NCI-H1694 treated with DMSO at 0.1 percent for 48 hours (cell line): ENCODE data around the gene BRME1.
"Not testable (repeated sequence)": the region's sequence is repeated elsewhere in the genome, so short reads cannot be mapped to it uniquely, and the experiment has no call there.

Source experiments
- DNase-seq: peaks from one replicate; lab custom pipeline; 2025; lab: John Stamatoyannopoulos, UW

Gene BRME1

DNA sequence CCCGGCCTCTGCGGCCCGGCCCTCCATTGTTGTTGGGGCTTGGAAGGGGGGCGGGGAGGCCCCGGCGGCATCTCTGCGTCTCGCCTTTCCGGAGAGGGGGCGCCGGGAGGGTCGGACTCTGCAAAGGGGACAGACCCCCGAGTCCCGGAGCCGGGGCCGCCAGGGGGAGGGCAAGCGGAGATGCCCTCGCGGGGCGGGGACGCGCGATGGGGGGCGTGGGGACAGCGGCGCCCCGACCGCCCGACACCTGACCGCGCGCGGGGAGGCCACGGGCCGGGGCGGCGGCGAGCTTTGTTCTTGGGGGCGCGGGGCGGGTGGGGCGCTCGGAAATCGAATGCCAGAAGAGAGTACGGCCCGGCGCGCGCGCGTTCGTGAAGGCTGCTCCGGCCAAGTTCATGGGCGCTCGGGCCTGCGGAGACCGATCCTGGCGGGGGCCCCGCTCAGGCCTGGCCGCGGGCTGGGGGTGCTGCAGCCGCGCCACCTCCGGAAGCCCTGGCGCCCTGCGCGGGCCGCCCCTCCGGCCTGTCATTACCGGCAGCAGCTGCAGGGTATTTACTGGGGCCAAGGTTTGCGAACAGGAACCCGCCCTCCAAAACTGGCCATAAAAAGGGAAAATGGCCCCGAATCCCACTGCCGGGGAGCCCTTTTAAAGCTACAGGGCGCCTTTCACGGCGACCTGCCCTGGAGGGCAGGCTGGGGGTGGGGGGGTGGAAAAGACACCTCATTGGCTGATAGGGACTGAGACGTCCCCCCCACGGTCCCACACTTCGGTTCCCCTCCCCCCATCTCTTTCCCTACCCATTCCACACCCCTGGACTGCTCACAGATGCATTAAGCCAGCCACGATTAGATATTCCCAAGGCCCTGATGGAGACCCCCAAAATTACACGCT, 40.1 kb downstream of the BRME1 start:
- no peak for DNase-seq

DNA sequence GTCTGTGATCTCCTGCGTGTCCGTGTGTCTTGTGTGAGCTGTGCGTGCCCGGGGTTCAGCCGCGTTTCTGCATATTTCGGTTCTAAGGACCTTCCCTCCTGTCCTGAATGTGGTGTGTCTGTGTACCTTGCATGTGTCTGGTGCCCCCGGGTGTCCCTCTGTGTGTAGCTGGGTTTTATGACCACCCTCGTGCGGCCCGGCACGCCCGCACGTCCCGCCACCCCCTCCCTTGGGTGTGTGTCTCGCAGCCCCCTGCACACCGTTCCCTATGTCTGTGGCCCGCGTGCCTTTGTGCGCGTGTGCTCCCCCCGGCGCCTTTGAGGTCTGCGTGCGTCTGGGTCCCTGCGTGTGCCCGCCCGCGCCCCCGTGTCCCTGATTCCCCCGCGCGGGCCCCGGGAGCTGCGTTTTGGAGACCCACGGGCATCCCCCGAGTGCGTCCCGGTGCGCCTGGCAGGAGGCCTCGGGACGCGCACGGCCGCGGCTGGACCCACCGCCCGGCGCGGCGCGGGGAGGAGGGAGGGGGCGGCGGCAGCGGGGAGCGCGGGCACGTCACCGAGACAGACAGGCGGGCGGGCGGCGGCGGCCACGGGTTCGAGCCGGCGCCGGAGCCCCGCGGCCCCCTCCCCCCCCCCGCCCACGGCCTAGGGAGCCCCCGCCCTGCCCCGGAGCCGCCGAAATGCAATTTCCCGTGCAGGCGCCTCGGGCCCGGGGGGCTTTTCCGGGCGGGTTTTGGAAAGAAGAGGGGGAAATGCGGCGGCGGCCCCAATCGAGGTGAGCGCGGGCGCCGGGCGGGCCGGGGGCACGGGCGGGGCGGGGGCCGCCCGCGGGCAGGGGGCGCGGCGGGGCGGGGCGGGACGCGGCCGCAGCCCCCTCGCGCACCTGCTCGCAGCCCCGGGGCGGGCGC, 41.0 kb downstream of the BRME1 start:
- DNase-seq = no peak

DNA sequence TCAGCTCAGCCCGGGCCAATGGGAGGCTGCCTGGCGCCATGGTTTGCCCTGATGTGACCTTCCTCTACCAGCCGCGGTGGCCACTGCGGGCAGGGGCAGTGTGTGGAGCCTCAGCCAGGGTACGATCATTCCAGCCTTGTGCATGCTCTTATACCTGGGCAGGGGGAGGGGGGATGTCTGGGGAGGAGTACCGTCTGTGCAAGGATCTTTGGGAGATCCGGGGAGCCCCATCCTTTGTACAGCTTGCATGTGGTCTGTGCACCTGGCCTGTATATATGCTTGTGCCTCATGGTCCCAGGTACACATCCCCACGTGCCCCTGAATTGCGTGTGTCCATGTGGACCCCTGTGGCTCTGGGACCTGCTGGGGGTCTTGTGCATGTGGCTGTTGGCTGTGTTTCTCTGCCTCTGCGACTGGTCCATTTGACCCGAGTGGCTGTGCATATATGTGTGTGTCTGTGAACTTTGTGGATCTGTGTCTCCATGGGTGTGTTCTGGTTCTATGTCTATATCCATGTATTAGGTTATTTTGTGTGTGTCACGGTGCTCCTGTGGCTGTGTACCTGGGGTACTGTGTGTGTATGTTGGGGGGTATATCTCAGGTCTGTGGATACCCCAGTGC, 41.8 kb downstream of the BRME1 start:
- no peak for DNase-seq

DNA sequence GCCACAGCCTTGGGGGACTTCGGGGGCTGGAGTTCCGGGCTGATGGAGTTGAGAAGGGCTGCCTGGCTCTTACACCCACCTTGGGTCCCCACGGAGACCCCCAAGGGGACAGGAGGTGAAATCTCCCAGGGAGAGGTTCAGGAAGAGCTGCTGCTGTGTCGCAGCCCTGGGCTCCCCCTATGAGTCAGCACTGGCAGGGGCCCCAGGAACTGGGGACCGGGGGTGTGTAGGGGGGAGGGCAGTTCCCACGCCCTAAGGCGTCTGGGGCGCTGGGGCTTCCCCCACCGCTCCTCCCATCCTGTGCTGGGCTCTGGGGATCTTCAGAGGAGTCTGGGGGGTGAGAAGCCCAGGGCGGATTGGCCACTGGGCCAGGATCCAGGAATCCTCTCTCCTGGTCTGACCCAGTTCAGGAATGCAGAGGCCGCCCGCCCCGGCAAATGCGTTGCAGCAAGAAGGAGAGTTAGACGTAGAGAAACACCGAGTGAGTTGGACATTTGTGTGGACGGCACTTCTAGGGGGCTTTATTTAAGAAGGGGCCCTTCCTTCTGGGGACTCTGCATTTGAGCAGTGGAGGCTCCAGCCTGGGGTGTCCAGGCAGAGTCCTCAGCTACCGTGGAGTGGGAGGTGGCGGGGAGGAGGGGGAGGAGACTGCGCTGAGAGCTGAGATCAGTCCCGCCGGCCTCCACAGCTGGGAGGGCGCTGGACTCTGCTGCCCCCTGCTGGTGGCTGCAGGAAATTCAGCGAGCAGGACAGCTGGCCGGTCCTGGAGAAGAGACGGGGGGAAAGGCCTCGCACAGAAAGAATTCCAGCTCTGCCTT, 44.0 kb downstream of the BRME1 start:
- peak; percentile 32 for DNase-seq

DNA sequence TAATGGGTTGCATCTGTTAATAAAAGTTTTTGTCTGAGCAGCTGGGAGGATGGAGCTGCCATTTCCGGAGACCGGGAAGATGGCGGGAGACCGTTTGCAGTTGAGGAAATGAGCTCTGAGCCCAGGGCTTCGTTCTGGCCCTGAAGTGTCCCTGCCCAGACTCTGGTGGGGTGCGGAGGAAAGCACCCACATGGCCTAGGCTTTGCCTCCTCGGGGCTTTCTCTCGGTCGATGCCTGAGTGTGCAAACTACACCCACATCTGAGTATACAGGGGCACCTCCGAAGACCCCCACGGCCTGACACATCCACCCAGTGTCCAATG, 44.6 kb downstream of the BRME1 start:
- no peak for DNase-seq

DNA sequence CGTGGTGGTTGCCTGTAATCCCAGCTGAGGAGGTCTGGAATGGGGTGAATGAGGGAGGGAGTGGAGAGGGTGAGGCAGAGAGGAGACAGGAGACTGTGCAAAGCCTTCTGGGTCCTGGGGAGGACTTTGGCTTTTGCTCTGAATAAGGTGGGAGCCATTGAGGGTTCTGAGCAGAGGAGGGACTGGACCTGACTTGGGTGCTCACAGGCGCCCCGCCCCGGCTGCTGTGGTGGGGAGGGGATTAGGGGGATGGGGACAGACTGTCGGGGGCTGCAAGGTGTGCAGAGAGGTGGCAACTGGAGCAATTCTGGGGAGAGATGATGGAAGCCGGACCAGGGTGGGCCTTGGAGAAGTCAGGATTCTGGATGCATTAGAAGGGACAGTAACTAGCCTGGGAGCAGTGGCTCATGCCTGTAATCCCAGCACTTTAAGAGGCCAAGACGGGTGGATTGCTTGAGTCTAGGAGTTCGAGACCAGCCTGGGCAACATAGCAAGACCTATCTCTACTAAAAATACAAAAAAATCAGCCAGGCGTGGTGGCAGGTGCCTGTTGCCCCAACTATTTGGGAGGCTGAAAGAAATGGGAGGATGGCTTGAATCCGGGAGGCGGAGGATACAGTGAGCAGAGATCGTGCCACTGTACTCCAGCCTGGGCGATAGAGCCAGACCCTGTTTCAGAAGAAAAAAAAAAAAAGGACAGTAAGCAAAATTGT, 45.1 kb downstream of the BRME1 start:
- no peak for DNase-seq

DNA sequence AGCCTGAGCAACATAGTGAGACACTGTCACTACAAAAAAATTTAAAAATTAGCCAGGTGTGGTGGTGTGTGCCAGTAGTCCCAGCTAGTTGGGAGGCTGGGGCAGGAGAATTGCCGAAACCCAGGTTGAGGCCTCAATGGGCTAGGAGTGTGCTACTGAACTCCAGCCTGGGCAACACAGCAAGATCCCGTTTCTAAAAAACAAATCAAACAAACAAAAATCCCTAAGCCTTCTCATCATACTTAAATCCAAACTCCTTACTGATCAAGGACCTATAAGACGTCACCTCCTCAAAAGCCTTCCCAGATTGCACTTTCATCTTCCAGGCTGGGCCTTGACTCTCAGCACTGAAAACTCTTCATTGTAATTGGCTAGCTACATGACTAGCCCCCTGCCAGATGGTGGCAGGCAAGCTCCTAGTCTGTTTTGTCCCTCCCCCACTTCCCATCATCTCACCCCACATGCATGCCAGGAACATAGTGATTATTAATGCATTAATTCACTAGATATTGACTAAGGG, 46.5 kb downstream of the BRME1 start:
- DNase-seq = no peak

DNA sequence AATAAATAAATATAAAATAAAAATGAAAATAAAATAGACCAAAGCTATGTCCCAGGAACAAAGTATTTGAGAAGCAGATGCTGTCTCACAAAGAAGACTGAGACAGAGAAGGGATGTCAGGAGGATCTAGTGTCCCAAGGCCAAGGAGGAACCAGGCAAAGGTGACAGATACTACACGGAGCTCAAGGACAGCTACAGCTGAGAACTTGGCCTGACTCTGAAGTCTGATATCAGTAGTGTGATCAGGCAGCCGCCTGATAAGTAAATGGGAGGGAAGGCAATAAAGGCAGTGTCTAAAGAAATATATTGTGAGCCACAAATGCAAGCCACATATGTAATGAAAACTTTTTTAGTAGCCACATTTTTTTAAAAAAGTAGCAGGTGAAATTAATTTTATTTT, 49.4 kb downstream of the BRME1 start:
- DNase-seq = no peak

DNA sequence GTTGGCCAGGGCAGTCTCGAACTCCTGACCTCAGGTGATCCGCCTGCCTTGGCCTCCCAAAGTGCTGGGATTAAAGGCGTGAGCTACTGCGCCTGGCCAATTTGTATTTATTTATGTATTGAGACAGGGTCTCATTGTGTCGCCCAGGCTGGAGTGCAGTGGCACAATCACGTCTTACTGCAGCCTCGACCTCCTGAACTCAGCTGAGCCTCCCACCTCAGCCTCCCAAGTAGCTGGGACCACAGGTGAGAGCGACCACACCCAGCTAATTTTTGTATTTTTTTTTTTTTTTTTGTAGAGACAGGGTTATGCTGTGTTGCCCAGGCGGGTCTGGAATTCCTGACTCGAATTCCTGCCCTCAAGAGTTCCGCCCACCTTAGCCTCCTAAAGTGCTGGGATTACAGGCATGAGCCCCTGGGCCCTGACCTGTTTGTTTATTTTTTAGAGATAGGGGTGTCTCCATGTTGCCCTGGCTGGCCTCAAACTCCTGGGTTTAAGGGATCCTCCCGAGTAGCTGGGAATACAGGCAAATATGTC, 53.7 kb downstream of the BRME1 start:
- DNase-seq = not testable (repeated sequence)

DNA sequence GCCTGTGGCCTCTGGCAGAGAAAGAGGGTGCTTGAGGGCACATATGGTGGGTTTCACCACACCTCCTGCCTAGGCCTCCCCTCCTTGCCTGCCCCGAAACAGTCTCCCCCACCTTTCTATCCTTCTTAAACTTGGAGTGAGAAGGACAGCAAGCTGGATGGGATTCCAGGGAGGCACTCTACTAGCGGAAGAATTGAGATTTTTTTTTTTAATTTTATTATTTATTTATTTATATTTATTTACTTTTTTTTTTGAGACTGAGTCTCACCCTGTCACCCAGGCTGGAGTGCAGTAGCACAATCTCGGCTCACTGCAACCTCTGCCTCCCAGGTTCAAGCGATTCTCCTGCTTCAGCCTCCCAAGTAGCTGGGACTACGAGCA, 54.2 kb downstream of the BRME1 start:
- not testable (repeated sequence) for DNase-seq

DNA sequence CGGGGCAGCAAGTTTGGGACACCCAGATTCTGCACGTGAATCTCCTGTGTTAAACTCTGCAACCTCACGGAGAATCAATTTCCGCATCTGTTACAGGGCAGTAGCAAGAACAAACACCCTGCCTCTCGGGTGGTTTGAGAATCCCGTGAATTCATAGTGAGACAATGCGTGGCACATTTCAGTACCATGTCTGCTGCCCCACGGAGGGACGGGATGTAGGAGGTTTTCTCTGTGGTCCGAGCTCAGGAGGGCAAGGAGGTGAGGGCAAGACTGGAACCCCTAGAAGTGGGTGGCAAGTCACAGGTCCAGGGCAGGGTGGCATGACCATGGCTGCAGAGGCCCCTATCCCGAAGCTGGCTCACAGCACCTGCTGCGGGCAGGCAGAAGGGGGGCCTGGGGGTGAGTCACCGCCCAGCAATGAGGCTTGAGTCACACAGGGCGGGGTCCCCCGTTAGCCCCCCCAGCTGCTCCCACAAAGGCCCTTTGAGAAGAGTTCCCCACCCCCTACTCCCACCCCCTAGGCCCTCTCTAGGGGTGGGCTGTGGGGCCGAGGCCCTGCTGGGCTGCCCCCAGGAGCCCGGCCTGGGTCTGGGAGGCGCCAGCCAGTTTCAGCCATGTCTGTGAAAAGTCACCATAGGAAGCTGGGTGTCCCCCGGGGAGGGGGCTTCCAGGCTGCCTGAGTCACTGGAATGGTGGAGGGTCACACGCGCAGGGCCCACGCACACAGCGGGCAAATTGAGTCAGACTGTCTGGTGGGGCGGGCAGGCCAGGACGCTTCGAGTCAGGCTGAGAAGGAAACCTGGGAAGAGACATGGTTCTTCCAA, 54.8 kb downstream of the BRME1 start:
- no peak for DNase-seq

DNA sequence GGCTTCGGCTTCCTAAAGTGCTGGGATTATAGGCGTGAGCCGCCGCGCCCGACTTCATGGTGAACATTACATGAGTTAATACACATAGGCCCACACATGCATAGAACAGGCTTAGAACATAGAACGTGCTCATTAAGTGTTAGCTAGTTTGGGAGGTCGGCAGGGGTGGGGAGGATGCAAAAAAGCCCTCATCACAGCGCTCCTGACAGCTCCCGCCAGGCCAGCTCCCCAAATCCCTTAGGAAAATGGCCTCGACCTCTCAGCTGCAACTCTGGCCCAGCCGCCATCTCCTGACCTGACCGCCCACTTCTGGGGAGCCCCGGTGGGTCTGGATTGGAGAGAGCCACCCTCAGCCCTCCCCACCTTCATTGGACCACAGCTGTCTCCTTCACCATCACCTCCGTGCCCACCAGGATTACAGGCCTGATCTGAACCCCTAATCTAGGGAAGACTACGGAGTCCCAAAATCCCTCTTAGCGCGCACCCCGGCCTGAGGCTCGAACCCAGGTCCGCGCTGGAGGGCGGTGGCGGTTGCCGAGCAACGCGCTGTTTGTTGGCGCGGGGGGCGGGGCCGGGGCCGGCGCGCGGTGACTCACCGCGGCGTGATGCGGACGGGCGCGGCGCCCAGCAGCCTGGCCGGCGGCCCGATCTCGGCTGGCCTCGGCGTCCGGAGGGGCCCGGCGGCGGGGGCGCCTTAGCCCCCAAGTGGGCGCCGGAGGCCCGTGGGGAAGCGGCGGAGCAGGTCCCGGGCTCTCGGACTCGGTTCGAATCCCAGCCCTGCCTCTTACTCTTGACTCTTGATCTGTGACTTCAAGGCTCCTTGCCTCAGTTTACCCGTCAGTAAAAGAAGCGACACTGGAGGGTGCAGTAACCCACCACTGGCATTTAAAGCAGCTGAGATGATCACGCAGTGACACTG, 55.7 kb downstream of the BRME1 start:
- no peak for DNase-seq

DNA sequence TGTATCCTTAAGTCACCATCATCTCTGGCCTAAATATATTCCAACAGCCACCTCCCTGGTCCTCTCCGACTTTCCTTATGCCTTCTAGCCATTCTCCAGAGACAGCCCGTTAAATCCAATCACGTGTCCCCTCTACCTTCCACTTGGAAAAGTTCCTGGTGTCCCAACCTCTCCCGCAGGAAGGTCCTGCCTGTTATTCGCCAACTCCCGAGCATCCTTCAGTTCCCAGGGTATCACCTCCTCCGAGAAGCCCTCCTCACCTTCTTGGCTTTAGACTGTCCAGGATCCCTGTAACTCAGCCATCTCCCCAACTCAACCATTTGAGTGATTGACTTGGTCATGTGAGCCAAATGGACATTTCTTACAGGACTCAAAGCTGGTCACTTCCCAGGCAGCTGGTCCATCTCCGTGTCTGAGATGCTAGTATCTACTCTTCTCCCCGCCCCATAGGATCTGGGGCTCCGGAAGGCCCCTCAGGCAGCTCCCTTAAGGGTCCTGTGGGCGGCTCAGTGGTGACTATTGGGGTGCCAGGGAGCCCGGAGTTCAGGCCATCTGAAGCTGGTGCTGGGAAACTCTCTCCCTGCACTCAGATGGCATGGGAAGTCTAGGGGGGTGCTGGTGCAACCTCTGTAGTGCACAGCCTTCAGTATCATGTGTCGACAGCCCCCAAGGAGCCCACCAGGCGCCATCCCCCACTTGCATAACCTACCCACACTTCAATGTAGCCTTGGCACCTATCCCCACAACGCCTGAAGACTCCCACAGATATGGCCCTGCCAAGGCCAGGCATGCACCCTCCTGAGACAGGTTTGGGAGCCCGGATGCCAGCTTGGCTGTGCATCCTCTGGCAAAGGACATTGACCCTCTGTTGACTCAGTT, 56.9 kb downstream of the BRME1 start:
- no peak for DNase-seq

DNA sequence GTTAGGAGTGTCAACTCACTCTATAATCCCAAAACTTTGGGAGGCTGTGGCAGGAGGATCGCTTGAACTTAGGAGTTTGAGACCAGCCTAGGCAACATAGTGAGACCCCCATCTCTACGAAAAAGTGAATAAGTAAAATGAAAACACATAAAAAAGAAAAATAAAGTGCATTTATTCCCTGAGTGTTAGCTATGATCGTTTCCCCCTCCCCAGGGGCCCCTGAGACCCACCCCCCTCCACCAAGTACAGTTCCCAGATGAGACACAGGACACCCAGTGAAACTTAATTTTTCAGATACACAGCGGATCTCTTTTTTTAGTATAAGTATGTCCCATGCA, 57.6 kb downstream of the BRME1 start:
- DNase-seq = no peak

DNA sequence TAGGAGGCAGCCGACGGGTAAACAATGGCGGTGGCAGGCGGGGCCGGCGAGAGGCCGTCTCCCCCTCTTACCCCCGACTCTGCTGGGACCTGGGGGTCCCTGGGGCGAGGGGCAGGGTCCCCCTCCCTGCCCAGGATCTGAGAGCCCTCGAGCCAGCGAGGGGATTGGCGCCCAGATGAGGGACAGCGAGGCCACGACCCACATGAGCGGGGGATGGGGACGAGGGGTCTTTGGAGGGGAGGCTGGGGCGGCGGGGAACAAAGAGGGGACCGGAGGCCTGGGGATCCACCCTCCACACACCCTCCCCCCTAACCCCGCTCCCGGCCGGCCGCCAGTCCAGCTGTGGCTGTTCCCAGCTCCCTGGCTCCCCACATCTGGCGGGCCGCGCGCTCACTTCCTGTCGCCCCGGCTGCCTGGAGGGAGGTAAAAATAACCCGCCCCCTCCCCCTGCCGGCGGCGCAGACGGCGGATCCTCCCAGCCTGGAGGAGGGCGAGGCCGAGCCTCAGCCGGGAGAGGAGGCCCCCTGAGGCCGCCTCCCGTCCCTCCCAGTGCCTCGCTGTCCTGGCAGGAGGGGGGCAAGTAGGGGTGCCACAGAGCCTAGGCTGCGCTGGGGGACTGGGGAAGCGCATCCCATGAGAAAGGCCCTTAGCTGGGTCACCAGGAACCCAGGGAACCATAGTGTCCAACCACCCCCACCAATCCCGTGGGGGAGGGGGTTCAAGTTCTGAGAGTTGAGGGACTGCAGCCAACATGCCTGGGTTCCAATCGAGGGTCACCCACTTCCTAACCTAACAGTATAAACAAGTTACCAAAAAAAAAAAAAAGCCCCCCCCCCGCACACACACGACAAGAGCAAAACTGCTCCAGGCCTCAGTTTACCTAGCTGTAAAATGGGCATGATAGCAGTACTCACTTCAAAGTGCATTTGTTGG, 58.2 kb downstream of the BRME1 start:
- DNase-seq = peak; percentile 45

DNA sequence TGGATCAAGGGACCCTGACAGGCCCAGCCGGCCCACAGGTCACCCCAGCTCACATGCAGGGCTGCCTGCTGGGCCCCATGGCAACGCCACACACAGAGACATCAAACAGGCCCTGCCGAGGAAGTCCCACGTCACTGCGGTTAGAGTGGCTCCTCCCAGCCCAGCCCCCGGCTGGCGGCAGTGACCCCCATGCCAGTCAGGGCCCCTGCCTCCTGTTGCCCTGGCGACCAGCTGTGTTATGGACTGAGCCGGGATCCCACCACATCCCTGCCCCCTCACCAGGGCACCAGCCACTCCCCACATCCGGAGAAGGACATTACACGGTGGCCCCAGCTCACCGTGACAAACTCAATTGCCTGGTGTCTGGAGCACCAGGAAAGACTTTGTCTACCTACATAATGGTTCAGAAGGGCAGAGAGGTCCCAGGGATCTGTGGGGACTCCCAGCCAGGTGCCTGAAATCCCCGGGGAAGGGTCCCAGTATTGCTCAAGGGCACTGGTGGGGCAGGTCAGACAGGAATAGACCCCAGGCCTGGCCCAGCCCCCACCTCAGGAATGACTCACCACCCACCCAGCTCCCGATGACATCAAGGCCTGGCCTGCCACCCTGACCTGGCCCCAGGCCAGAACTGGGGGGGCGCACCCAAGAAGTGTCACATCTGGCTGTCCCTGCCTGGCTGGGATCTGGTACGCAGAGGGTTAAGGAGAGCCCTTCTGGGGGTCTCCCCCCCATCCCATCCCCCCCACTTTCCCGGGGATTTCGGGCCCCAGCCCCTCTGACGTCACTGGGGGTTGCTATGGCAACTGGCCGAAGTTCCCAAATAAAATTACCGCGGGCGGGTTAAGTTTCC, 59.1 kb downstream of the BRME1 start:
- DNase-seq = peak; percentile 39
